VCaP (cell line): ENCODE measurements around the gene TPH1.

ENCODE experiments used
- H3K27ac ChIP-seq: fragments of 450-650 bp; 2 replicates; pipeline ENCODE4 v1.5.1; 2017
- CTCF ChIP-seq: fragments of 450-650 bp; conservative IDR thresholded peaks from 2 replicates; pipeline ENCODE4 v1.5.1; 2017; ENCODE audit warnings: mild to moderate bottlenecking, moderate library complexity

The TPH1 gene

GRCh38 chr11:18046116-18046777 lies at the start of gene TPH1:
TPH1 (minus strand) TSS chr11:18046269; CDS start chr11:18040762, 5,507 bp downstream.
- H3K27ac ChIP-seq = no peak within 1 kb of the TSS
- TF ChIP-seq CTCF = no peak

- TF ChIP-seq CTCF = no peak
- peak overlapping the region; percentile 74 for H3K27ac ChIP-seq
Measured at GRCh38 chr11:18093959-18094358, 47.9 kb upstream of the TPH1 start.

- peak overlapping the region; percentile 74; the same call in 1 of the 2 replicates for H3K27ac ChIP-seq
- no peak for TF ChIP-seq CTCF
Measured at GRCh38 chr11:18091731-18092130, 45.7 kb upstream of the TPH1 start.

GRCh38 chr11:18088966-18089365 lies 42.9 kb upstream of the TPH1 start:
- TF ChIP-seq CTCF = no peak
- peak overlapping the region; percentile 17 for H3K27ac ChIP-seq

GRCh38 chr11:18088366-18088765 lies 42.3 kb upstream of the TPH1 start:
- no peak for TF ChIP-seq CTCF
- peak overlapping the region; percentile 17 for H3K27ac ChIP-seq

- peak overlapping the region; percentile 75 for H3K27ac ChIP-seq
- no peak for TF ChIP-seq CTCF
Measured at GRCh38 chr11:18081551-18081950, 35.5 kb upstream of the TPH1 start.

- TF ChIP-seq CTCF = no peak
- peak overlapping the region; percentile 75 for H3K27ac ChIP-seq
Measured at GRCh38 chr11:18080451-18080850, 34.4 kb upstream of the TPH1 start.
